Panc1 (cell line): ENCODE results near the gene CHAF1A. TPM values are rescaled to one million over a fixed set of nuclear protein-coding genes. Genes with fewer than 3 reads are reported as not detected.

Source experiments
- ATAC-seq: fragments of 200-7000 bp; cut with Tn5 transposase; 2 replicates; pipeline ENCODE4 v1.9.1; 2020; ENCODE audit warnings: mild to moderate bottlenecking, moderate library complexity
- BruUV-seq: library from RNA; stranded (reverse); fragments of 400-500 nt; replicated peaks from 2 replicates; lab custom pipeline; 2021; lab: Mats Ljungman, UMichigan
- CTCF ChIA-PET: fragments of 300-600 bp; sonication (Branson Sonifier 250); formaldehyde crosslinking; loops from one replicate; lab custom pipeline; 2022; ENCODE audit warnings: antibody characterized with exemption; lab: Charles Lee
- POLR2A ChIA-PET: fragments of 300-600 bp; sonication (Branson Sonifier 250); formaldehyde crosslinking; loops from one replicate; lab custom pipeline; 2022; ENCODE audit warnings: antibody characterized with exemption; lab: Charles Lee
- DNase-seq: peaks from one replicate; pipeline ENCODE4 v3.0.0-alpha.2; 2010; ENCODE audit warnings: low read depth, low spot score
- H3K27ac ChIP-seq: 2 replicates; pipeline ENCODE4 v1.5.1; 2011; ENCODE audit warnings: mild to moderate bottlenecking, low read length, inconsistent platforms
- H3K27me3 ChIP-seq: fragments of 200-500 bp; sonication (Bioruptor generic); 2 replicates; pipeline ENCODE4 v1.6.0; 2014; ENCODE audit warnings: low read length, inconsistent platforms; ENCODE audit not compliant: control insufficient read depth, insufficient read depth
- H3K36me3 ChIP-seq: fragments of 200-500 bp; sonication (Bioruptor generic); 2 replicates; pipeline ENCODE4 v1.5.1; 2014; ENCODE audit warnings: inconsistent platforms, mild to moderate bottlenecking, low read length, moderate library complexity; ENCODE audit not compliant: control insufficient read depth, insufficient read depth
- H3K4me1 ChIP-seq: 2 replicates; pipeline ENCODE4 v1.5.1; 2011; ENCODE audit warnings: inconsistent platforms, mild to moderate bottlenecking, low read length, moderate library complexity; ENCODE audit not compliant: control insufficient read depth, insufficient read depth
- H3K4me3 ChIP-seq, 2 experiments: 2 replicates each; pipeline ENCODE4 v1.5.1; 2011 to 2012; ENCODE audit warnings: low read depth in 2 of 2, low read length in 2 of 2, mild to moderate bottlenecking in 2 of 2, inconsistent platforms in 1 of 2, moderate library complexity in 1 of 2
- H3K9me3 ChIP-seq: fragments of 200-500 bp; sonication (Bioruptor generic); 2 replicates; pipeline ENCODE4 v1.5.1; 2014; ENCODE audit warnings: low read depth, mild to moderate bottlenecking, inconsistent platforms, low read length, moderate library complexity; ENCODE audit not compliant: control insufficient read depth, insufficient read depth
- CTCF ChIP-seq: fragments of 450-650 bp; IDR thresholded peaks from 2 replicates; pipeline ENCODE4 v1.5.1; 2017; ENCODE audit warnings: mild to moderate bottlenecking
- POLR2AphosphoS5 ChIP-seq: IDR thresholded peaks from 2 replicates; pipeline ENCODE4 v1.6.1; 2012; ENCODE audit warnings: mild to moderate bottlenecking, low read depth, low read length, moderate library complexity
- REST ChIP-seq, 2 experiments: IDR thresholded peaks; 2 replicates each; pipeline ENCODE4 v1.6.1; 2011 to 2012; ENCODE audit warnings: low read depth in 2 of 2, control low read depth in 1 of 2, low read length in 1 of 2, mild to moderate bottlenecking in 1 of 2, moderate library complexity in 1 of 2; ENCODE audit not compliant: insufficient read depth in 1 of 2
- SIN3A ChIP-seq: IDR thresholded peaks from 2 replicates; pipeline ENCODE4 v1.6.1; 2012; ENCODE audit warnings: low read depth, mild to moderate bottlenecking, low read length, moderate library complexity, borderline replicate concordance; ENCODE audit not compliant: insufficient read depth
- TCF7L2 ChIP-seq: IDR thresholded peaks from 2 replicates; pipeline ENCODE4 v1.6.1; 2011; ENCODE audit warnings: mild to moderate bottlenecking, low read depth, low read length, inconsistent platforms
- in situ Hi-C: cut with HindIII; loops from 2 replicates; pipeline ENCODE4 v1.10.0; 2016; ENCODE audit warnings: low sequenced_read_pairs, low pct_unique_long_range_greater_than_20kb
- intact Hi-C: fragments of 100-400 bp; cut with micrococcal nuclease; formaldehyde crosslinking; loops from one replicate; pipeline ENCODE4 v1.10.0; 2022; ENCODE audit not compliant: unreplicated experiment
- total RNA-seq: library from RNA; stranded (reverse); gene quantifications from one replicate; pipeline ENCODE4 v1.2.1, GENCODE V29; 2021; ENCODE audit not compliant: unreplicated experiment

CHAF1A gene
- total RNA-seq, 1 experiment from 2014 or later, result 45.4 TPM

GRCh38 chr19:4447327-4448146 lies 45.1 kb downstream of the CHAF1A start:
- TF ChIP-seq CTCF, result no peak
- no peak for TF ChIP-seq POLR2AphosphoS5
- TF ChIP-seq TCF7L2, result no peak
- DNase-seq (no peak), ATAC-seq (no peak)
- no TSS peak for BruUV-seq
- Histone ChIP-seq H3K4me3 (no peak overlapping the region), H3K4me1 (no peaks in the 10 kb centered on the region), H3K27me3 (no peaks in the 10 kb centered on the region), H3K36me3 (no peaks in the 10 kb centered on the region), H3K9me3 (no peaks in the 10 kb centered on the region), H3K27ac (no peak overlapping the region)
- CTCF ChIA-PET, result no interaction called here
- intact Hi-C loops, result no loop called here
- in situ Hi-C loops, result no loop called here
- POLR2A ChIA-PET, result no interaction called here

- no peaks in the 10 kb centered on the region for H3K36me3 ChIP-seq
- POLR2A ChIA-PET, result no interaction called here
- no peaks in the 10 kb centered on the region for H3K27me3 ChIP-seq
- TF ChIP-seq CTCF (no peak), SIN3A (no peak), REST (IDR thresholded peaks at IDR 0.05; ENCODE audit: insufficient read depth in 1 of 2, low read depth in 2 of 2, low read length in 1 of 2) (no peak), POLR2AphosphoS5 (no peak), TCF7L2 (no peak)
- in situ Hi-C loops, result no loop called here
- no peak for ATAC-seq
- intact Hi-C loops, result no loop called here
- no peaks in the 10 kb centered on the region for H3K9me3 ChIP-seq
- H3K4me3 ChIP-seq, result no peak overlapping the region
- no peak overlapping the region for H3K27ac ChIP-seq
- CTCF ChIA-PET, result interaction anchor here (0.5 kb wide), 1 partner anchor 14 kb away, joined by 3 read pairs; no protein-coding TSS in a partner anchor
- H3K4me1 ChIP-seq, result no peaks in the 10 kb centered on the region
- no peak for DNase-seq
- no TSS peak for BruUV-seq
Measured at GRCh38 chr19:4448147-4448985, 45.9 kb downstream of the CHAF1A start.
